HCT116 (cell line): ENCODE data around the gene ARNT2. TPM values are rescaled to one million over a fixed set of nuclear protein-coding genes. Genes with fewer than 3 reads are reported as not detected.

Experiments
- ATAC-seq: fragments of 200-7000 bp; cut with Tn5 transposase; 2 replicates; pipeline ENCODE4 v1.9.1; 2020; ENCODE audit warnings: mild to moderate bottlenecking, moderate library complexity
- BruUV-seq: library from RNA; stranded (reverse); fragments of 400-500 nt; replicated peaks from 2 replicates; lab custom pipeline; 2021; lab: Mats Ljungman, UMichigan
- CTCF ChIA-PET: fragments of 300-600 bp; sonication (Branson Sonifier 250); formaldehyde crosslinking; loops from one replicate; lab custom pipeline; 2021; ENCODE audit warnings: antibody characterized with exemption; lab: Charles Lee
- POLR2A ChIA-PET: fragments of 300-600, 350-600 bp; sonication (Branson Sonifier 250); formaldehyde crosslinking; loops from one replicate; lab custom pipeline; 2021; ENCODE audit warnings: antibody characterized with exemption; lab: Charles Lee
- RAD21 ChIA-PET, 2 experiments: fragments of 300-600 bp; sonication (Branson Sonifier 250); formaldehyde crosslinking; loops; one replicate each; lab custom pipeline; 2023; ENCODE audit warnings: low total read pairs in 2 of 2; ENCODE audit not compliant: uncharacterized antibody in 2 of 2, unreplicated experiment in 2 of 2, low non-redundant PET in 1 of 2; lab: Charles Lee
- DNase-seq: peaks from one replicate; pipeline ENCODE4 v3.0.0-alpha.2; 2010; ENCODE audit warnings: low read depth, low spot score
- H2AFZ ChIP-seq: fragments of 200-600 bp; shearing (Covaris generic), sonication (generic); 2 replicates; pipeline ENCODE4 v1.6.1; 2017; ENCODE audit warnings: low read depth, mixed run types, mixed read lengths, antibody characterized with exemption, low read length; ENCODE audit not compliant: poor library complexity, severe bottlenecking
- H3K27ac ChIP-seq: 2 replicates; pipeline ENCODE4 v1.5.1; 2012; ENCODE audit warnings: low read depth, low read length
- H3K27me3 ChIP-seq: fragments of 200-600 bp; sonication (generic); 2 replicates; pipeline ENCODE4 v1.6.1; 2016; ENCODE audit warnings: mixed run types, low read length, mixed read lengths; ENCODE audit not compliant: insufficient read depth
- H3K36me3 ChIP-seq, 2 experiments: fragments of 200-500 bp in 1 of 2; fragments of 200-600 bp in 1 of 2; sonication (Bioruptor generic) in 1 of 2; sonication (generic) in 1 of 2; 2 replicates each; pipeline versions ENCODE4 v1.5.1 to v1.6.1; 2014 to 2016; ENCODE audit warnings: low read length in 2 of 2, inconsistent platforms in 1 of 2, mixed read lengths in 1 of 2, mixed run types in 1 of 2; ENCODE audit not compliant: insufficient read depth in 2 of 2, control insufficient read depth in 1 of 2
- H3K4me1 ChIP-seq, 2 experiments: fragments of 200-600 bp in 1 of 2; sonication (generic) in 1 of 2; 2 replicates each; pipeline versions ENCODE4 v1.5.1 to v1.6.1; 2012 to 2017; ENCODE audit warnings: low read length in 2 of 2, inconsistent platforms in 1 of 2, mild to moderate bottlenecking in 1 of 2, mixed read lengths in 1 of 2, mixed run types in 1 of 2, moderate library complexity in 1 of 2; ENCODE audit not compliant: insufficient read depth in 2 of 2, control insufficient read depth in 1 of 2
- H3K4me2 ChIP-seq: fragments of 200-600 bp; sonication (generic); 2 replicates; pipeline ENCODE4 v1.6.1; 2017; ENCODE audit warnings: mixed run types, low read length, mixed read lengths
- H3K4me3 ChIP-seq, 2 experiments: fragments of 200-600 bp in 1 of 2; sonication (generic) in 1 of 2; replicated peaks in 1 of 2; 2 replicates each; pipeline ENCODE4 v1.5.1; 2011 to 2016; ENCODE audit warnings: low read length in 2 of 2, control low read depth in 1 of 2, low read depth in 1 of 2, mild to moderate bottlenecking in 1 of 2, mixed read lengths in 1 of 2, mixed run types in 1 of 2
- H3K79me2 ChIP-seq: fragments of 200-600 bp; sonication (generic); 2 replicates; pipeline ENCODE4 v1.6.1; 2017; ENCODE audit warnings: mild to moderate bottlenecking, mixed run types, low read length, moderate library complexity, mixed read lengths; ENCODE audit not compliant: insufficient read depth
- H3K9ac ChIP-seq: fragments of 200-600 bp; sonication (generic); 2 replicates; pipeline ENCODE4 v1.6.1; 2016; ENCODE audit warnings: low read length, mixed read lengths
- H3K9me2 ChIP-seq: fragments of 200-600 bp; sonication (generic), shearing (Covaris generic); 2 replicates; pipeline ENCODE4 v1.6.1; 2017; ENCODE audit warnings: mixed run types, mild to moderate bottlenecking, moderate library complexity; ENCODE audit not compliant: insufficient read depth
- H3K9me3 ChIP-seq, 2 experiments: fragments of 200-500 bp in 1 of 2; fragments of 200-600 bp in 1 of 2; sonication (Bioruptor generic) in 1 of 2; sonication (generic) in 1 of 2; 2 replicates each; pipeline ENCODE4 v1.6.1; 2014 to 2017; ENCODE audit warnings: low read length in 2 of 2, mixed read lengths in 2 of 2, inconsistent platforms in 1 of 2, low read depth in 1 of 2, mild to moderate bottlenecking in 1 of 2, mixed run types in 1 of 2, moderate library complexity in 1 of 2; ENCODE audit not compliant: control insufficient read depth in 1 of 2, insufficient read depth in 1 of 2
- H4K20me1 ChIP-seq: fragments of 200-600 bp; sonication (generic), shearing (Covaris generic); 2 replicates; pipeline ENCODE4 v1.6.1; 2017; ENCODE audit warnings: mixed run types, mild to moderate bottlenecking, moderate library complexity; ENCODE audit not compliant: insufficient read depth
- ATF3 ChIP-seq: IDR thresholded peaks from 2 replicates; pipeline ENCODE4 v1.6.1; 2012
- CBX3 ChIP-seq: IDR thresholded peaks from 2 replicates; pipeline ENCODE4 v1.6.1; 2012; ENCODE audit warnings: low read depth
- CEBPB ChIP-seq: IDR thresholded peaks from 2 replicates; pipeline ENCODE4 v1.6.1; 2012; ENCODE audit warnings: low read depth
- EGR1 ChIP-seq: IDR thresholded peaks from 2 replicates; pipeline ENCODE4 v1.6.1; 2012; ENCODE audit warnings: low read depth
- ELF1 ChIP-seq: IDR thresholded peaks from 2 replicates; pipeline ENCODE4 v1.6.1; 2012; ENCODE audit warnings: low read depth, borderline replicate concordance
- FOSL1 ChIP-seq: IDR thresholded peaks from 2 replicates; pipeline ENCODE4 v1.6.1; 2012; ENCODE audit warnings: low read depth
- MAX ChIP-seq: IDR thresholded peaks from 2 replicates; pipeline ENCODE4 v1.6.1; 2012
- POLR2AphosphoS5 ChIP-seq: IDR thresholded peaks from 2 replicates; pipeline ENCODE4 v1.6.1; 2011; ENCODE audit warnings: mild to moderate bottlenecking, low read depth, low read length, moderate library complexity
- RAD21 ChIP-seq: IDR thresholded peaks from 2 replicates; pipeline ENCODE4 v1.6.1; 2012; ENCODE audit warnings: low read depth, mild to moderate bottlenecking
- REST ChIP-seq: IDR thresholded peaks from 2 replicates; pipeline ENCODE4 v1.6.1; 2012; ENCODE audit warnings: low read depth
- SRF ChIP-seq: IDR thresholded peaks from 2 replicates; pipeline ENCODE4 v1.6.1; 2012; ENCODE audit warnings: low read depth
- TCF7L2 ChIP-seq: IDR thresholded peaks from 2 replicates; pipeline ENCODE4 v1.7.0; 2011; ENCODE audit warnings: borderline replicate concordance, inconsistent platforms; ENCODE audit not compliant: insufficient read depth, insufficient read length; ENCODE audit errors: extremely low read depth
- ZFX ChIP-seq: fragments of 450-650 bp; IDR thresholded peaks from 2 replicates; pipeline ENCODE4 v1.6.1; 2017
- ZNF274 ChIP-seq: fragments of 200-500 bp; sonication (Bioruptor generic); IDR thresholded peaks from 2 replicates; pipeline ENCODE4 v1.6.1; 2014; ENCODE audit warnings: mild to moderate bottlenecking, low read depth, low read length, inconsistent platforms
- intact Hi-C: fragments of 100-400 bp; cut with micrococcal nuclease; formaldehyde crosslinking; loops from 2 replicates; pipeline ENCODE4 v1.10.0; 2022
- total RNA-seq: library from RNA; stranded (reverse); gene quantifications from one replicate; pipeline ENCODE4 v1.2.1, GENCODE V29; 2021; ENCODE audit not compliant: unreplicated experiment

ARNT2 gene
- total RNA-seq, 1 experiment from 2014 or later: 3.0 TPM

GRCh38 chr15:80630981-80631380 is 226.8 kb downstream of the ARNT2 start:
- no peak overlapping the region for H2AFZ ChIP-seq
- H3K4me1 ChIP-seq: no peaks in the 10 kb centered on the region
- TF ChIP-seq EGR1: no peak
- TF ChIP-seq ZFX: no peak
- TF ChIP-seq MAX: no peak
- no peak for TF ChIP-seq RAD21
- no peak for TF ChIP-seq REST
- TF ChIP-seq ELF1: no peak
- no peak for TF ChIP-seq TCF7L2
- no peak for TF ChIP-seq FOSL1
- no peak for TF ChIP-seq CBX3
- no peak for TF ChIP-seq ZNF274
- TF ChIP-seq POLR2AphosphoS5: no peak
- TF ChIP-seq CEBPB: no peak
- no peak for TF ChIP-seq SRF
- no peak for TF ChIP-seq ATF3
- H3K9me2 ChIP-seq: no peaks in the 10 kb centered on the region
- no peak overlapping the region for H3K4me3 ChIP-seq
- H3K4me2 ChIP-seq: no peak overlapping the region
- H4K20me1 ChIP-seq: no peaks in the 10 kb centered on the region
- H3K79me2 ChIP-seq: no peaks in the 10 kb centered on the region
- DNase-seq: no peak
- ChIA-PET POLR2A (no interaction called here), RAD21 (no interaction called here), CTCF (no interaction called here)
- no peak for ATAC-seq
- no peak overlapping the region for H3K27ac ChIP-seq
- no TSS peak for BruUV-seq
- no peaks in the 10 kb centered on the region for H3K36me3 ChIP-seq
- no peak overlapping the region for H3K9ac ChIP-seq
- H3K9me3 ChIP-seq: no peaks in the 10 kb centered on the region
- H3K27me3 ChIP-seq: no peaks in the 10 kb centered on the region
- intact Hi-C loops: no loop called here
